ENCODE measurements around the gene SEL1L2.

GRCh38 chr20:13960525-13960924, 29.9 kb downstream of the SEL1L2 start:
- no peak for TF ChIP-seq FOXA1 (IDR thresholded peaks at IDR 0.05)
- no peak for TF ChIP-seq ELF4 (IDR thresholded peaks at IDR 0.05)
